K562 (cell line): Measurements from ENCODE around the gene KDM4C.

ENCODE experiments used
- BACH1 ChIP-seq: fragments of 200-800 bp; sonication (Bioruptor generic); IDR thresholded peaks from 2 replicates; pipeline ENCODE4 v1.6.1; 2016; ENCODE audit warnings: missing genetic modification characterization, missing compliant biosample characterization
- ETS1 ChIP-seq: conservative IDR thresholded peaks from 2 replicates; pipeline ENCODE4 v1.6.1; 2011; ENCODE audit warnings: low read depth, mild to moderate bottlenecking, low read length; ENCODE audit not compliant: control insufficient read depth
- EZH2 ChIP-seq: IDR thresholded peaks from 2 replicates; pipeline ENCODE4 v1.6.1; 2012; ENCODE audit warnings: low read depth, mild to moderate bottlenecking, inconsistent platforms, low read length, borderline replicate concordance
- FOXA1 ChIP-seq: fragments of 450-650 bp; IDR thresholded peaks from 2 replicates; pipeline ENCODE4 v1.6.1; 2016; ENCODE audit warnings: mild to moderate bottlenecking, borderline replicate concordance
- HDAC6 ChIP-seq: IDR thresholded peaks from 2 replicates; pipeline ENCODE4 v1.6.1; 2012; ENCODE audit warnings: low read depth, mild to moderate bottlenecking, control low read depth, inconsistent platforms, low read length, moderate library complexity
- MEF2A ChIP-seq: IDR thresholded peaks from 2 replicates; pipeline ENCODE4 v1.6.1; 2011; ENCODE audit warnings: low read depth, mild to moderate bottlenecking, low read length, moderate library complexity; ENCODE audit not compliant: control insufficient read depth
- MEIS2 ChIP-seq: fragments of 450-650 bp; IDR thresholded peaks from 2 replicates; pipeline ENCODE4 v1.6.1; 2014; ENCODE audit warnings: mild to moderate bottlenecking; ENCODE audit not compliant: partially characterized antibody
- MYC ChIP-seq, 2 experiments: fragments of 250-450 bp in 1 of 2; sonication (Bioruptor Pico) in 1 of 2; IDR thresholded peaks; 2 replicates each; pipeline versions ENCODE4 v1.5.1 to v1.6.1; 2012 to 2021; ENCODE audit warnings: low read depth in 2 of 2, borderline replicate concordance in 1 of 2, improper control_type of control experiment in 1 of 2, low read length in 1 of 2, mild to moderate bottlenecking in 1 of 2, moderate library complexity in 1 of 2
- POLR2AphosphoS2 ChIP-seq: IDR thresholded peaks from 2 replicates; pipeline ENCODE4 v1.6.1; 2012; ENCODE audit warnings: low read length, improper control_type of control experiment
- RNF2 ChIP-seq: sonication (generic); IDR thresholded peaks from 2 replicates; pipeline ENCODE4 v1.6.1; 2016
- SETDB1 ChIP-seq: IDR thresholded peaks from one replicate; pipeline ENCODE4 v1.6.1; 2012; ENCODE audit warnings: low read length, control low read depth, inconsistent platforms
- UBTF ChIP-seq, 2 experiments: IDR thresholded peaks; 2 replicates each; pipeline ENCODE4 v1.6.1; 2012; ENCODE audit warnings: improper control_type of control experiment in 2 of 2, low read depth in 2 of 2, low read length in 2 of 2, borderline replicate concordance in 1 of 2

GRCh38 chr9:7139886-7140285, 382.1 kb downstream of the KDM4C start:
- TF ChIP-seq ETS1 (no peak), UBTF (IDR thresholded peaks at IDR 0.05; ENCODE audit: borderline replicate concordance in 1 of 2, low read depth in 2 of 2, low read length in 2 of 2) (no peak), MEIS2 (no peak), POLR2AphosphoS2 (no peak), FOXA1 (no peak), MEF2A (no peak), SETDB1 (no peak), MYC (IDR thresholded peaks at IDR 0.05; ENCODE audit: low read depth, low read length) (no peak), MYC (CRISPR knock-in tag; IDR thresholded peaks at IDR 0.05; ENCODE audit: borderline replicate concordance, low read depth) (no peak), EZH2 (no peak), HDAC6 (no peak), RNF2 (no peak), BACH1 (tag) (no peak)
